ENCODE data around the gene TTC22. TPM values are rescaled to one million over a fixed set of nuclear protein-coding genes. Genes with fewer than 3 reads are reported as not detected.
A peak's percentile ranks its signal among the peaks of the same experiment; 100 is the strongest.

TTC22 gene
- total and polyA plus RNA-seq, 2 donors from 2014 or later: 9.6 to 16.5 TPM

DNA sequence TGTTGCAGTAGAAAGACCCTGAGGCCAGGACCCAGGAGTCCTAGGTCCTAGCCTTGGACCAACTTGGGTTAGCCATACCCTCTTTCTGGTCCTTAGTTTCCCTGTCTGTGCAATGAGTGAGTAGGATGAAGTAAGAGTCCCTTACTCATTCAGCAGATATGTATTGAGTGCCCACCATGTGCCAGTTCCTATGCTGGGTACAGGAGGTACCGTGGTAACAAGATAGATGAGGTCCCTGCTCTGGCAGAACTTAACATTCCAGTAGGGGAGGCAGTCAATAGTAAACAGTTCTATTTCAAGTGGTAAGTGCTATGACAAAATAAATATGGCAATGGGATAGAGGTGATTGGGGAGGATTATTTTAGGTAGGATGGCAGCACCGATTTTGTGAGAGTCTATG, 18.5 kb downstream of the TTC22 start:
- DNase-seq (no peak), FAIRE-seq (no peak)
- intact Hi-C loops (cut with DNase I): no loop called here
- Histone ChIP-seq H3K36me3 (ENCODE audit: control insufficient read depth in 2 of 3, insufficient read depth in 3 of 3, low read length in 3 of 3) (peaks cover 0 to 10% (median 0%) of the 10 kb centered on the region in 3 donors), H3K4me3 (ENCODE audit: low read length in 3 of 3) (no peak overlapping the region), H3K9ac (ENCODE audit: low read length in 3 of 3) (no peak overlapping the region), H3K27ac (ENCODE audit: low read depth in 2 of 2, low read length in 2 of 2) (no peak overlapping the region), H3K27me3 (ENCODE audit: control insufficient read depth, insufficient read depth, low read length) (peaks cover 3% of the 10 kb centered on the region), H3K9me3 (ENCODE audit: control insufficient read depth in 2 of 3, insufficient read depth in 1 of 3, low read length in 3 of 3) (no peaks in the 10 kb centered on the region), H3K4me1 (ENCODE audit: control insufficient read depth in 2 of 3, insufficient read depth in 2 of 3, low read depth in 1 of 3, low read length in 3 of 3) (no peaks in the 10 kb centered on the region)
- TF ChIP-seq CTCF (IDR thresholded peaks at IDR 0.05; ENCODE audit: borderline replicate concordance, extremely low read depth, insufficient read depth): no peak

DNA sequence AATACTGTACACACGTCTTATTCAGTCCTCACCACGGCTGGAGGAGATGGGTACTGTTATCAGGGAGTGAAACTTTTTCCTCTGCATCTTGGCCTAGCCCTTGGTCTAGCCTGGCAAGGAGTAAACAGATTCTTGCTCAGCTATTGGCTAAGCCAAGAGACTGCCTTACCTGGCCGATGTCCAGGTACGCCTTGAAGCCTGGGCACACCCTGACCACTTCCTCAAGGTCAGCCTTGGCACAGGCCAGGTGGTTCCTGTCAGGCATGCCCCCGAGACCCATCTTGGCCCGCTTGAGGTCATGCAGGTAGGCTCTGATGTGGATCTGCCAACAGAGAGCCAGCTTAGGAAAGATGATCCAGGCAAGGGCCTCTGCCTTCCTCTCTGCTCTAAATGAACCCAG, 19.0 kb downstream of the TTC22 start:
- peaks cover 0 to 10% (median 0%) of the 10 kb centered on the region in 3 donors for H3K36me3 ChIP-seq (ENCODE audit: control insufficient read depth in 2 of 3, insufficient read depth in 3 of 3, low read length in 3 of 3)
- no peak overlapping the region for H3K9ac ChIP-seq (ENCODE audit: low read length in 3 of 3)
- H3K4me1 ChIP-seq (ENCODE audit: control insufficient read depth in 2 of 3, insufficient read depth in 2 of 3, low read depth in 1 of 3, low read length in 3 of 3): no peaks in the 10 kb centered on the region
- no peak overlapping the region for H3K4me3 ChIP-seq (ENCODE audit: low read length in 3 of 3)
- TF ChIP-seq CTCF (IDR thresholded peaks at IDR 0.05; ENCODE audit: borderline replicate concordance, extremely low read depth, insufficient read depth): no peak
- H3K27me3 ChIP-seq (ENCODE audit: control insufficient read depth, insufficient read depth, low read length): peaks cover 3% of the 10 kb centered on the region
- intact Hi-C loops (cut with DNase I): no loop called here
- H3K27ac ChIP-seq (ENCODE audit: low read depth in 2 of 2, low read length in 2 of 2): no peak overlapping the region
- no peaks in the 10 kb centered on the region for H3K9me3 ChIP-seq (ENCODE audit: control insufficient read depth in 2 of 3, insufficient read depth in 1 of 3, low read length in 3 of 3)
- FAIRE-seq: no peak
- no peak for DNase-seq

DNA sequence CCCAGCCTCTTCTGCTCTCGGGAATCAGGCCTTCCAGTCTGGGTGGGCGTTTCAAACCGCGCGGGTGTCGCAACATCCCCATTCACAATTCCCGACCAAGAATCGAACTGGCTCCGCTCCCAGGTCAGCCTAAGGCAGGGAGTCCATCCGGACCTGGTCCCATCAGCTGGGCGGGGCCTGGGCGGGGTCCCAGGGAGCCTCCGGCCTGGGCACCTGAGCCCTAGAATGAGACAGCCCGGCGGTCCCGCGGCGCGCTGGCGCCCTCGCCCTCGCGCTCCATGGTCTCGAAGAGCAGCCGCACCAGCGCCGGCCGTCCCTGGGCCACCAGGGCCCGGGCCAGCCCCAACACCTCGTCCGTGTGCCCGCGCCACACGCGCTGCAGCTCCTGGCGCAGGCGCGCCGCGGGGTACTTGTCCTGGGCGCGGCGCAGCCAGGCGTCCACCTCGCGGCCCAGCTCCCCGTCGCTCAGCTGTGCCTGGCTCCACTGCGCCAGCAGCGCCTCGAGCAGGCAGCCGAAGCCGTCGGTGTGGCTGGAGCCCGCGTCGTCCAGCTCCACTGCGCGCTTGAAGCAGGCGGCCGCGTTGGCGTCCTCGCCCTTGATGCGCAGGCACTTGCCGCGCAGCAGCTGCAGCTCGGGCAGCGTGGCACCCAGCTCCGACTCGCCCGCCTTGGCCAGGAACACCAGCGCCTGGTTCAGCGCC, 19.9 kb downstream of the TTC22 start:
- no peak overlapping the region for H3K9ac ChIP-seq (ENCODE audit: low read length in 3 of 3)
- peak in 4 of 5 donors; percentile 69 to 79 (median 73) for DNase-seq
- no peak for TF ChIP-seq CTCF (IDR thresholded peaks at IDR 0.05; ENCODE audit: borderline replicate concordance, extremely low read depth, insufficient read depth)

More for the DNA sequence above, 19.9 kb downstream of the TTC22 start:
- Histone ChIP-seq H3K9me3 (ENCODE audit: control insufficient read depth in 2 of 3, insufficient read depth in 1 of 3, low read length in 3 of 3) (no peaks in the 10 kb centered on the region), H3K36me3 (ENCODE audit: control insufficient read depth in 2 of 3, insufficient read depth in 3 of 3, low read length in 3 of 3) (peaks cover 0 to 10% (median 0%) of the 10 kb centered on the region in 3 donors), H3K27ac (ENCODE audit: low read depth in 2 of 2, low read length in 2 of 2) (no peak overlapping the region), H3K4me1 (ENCODE audit: control insufficient read depth in 2 of 3, insufficient read depth in 2 of 3, low read depth in 1 of 3, low read length in 3 of 3) (no peaks in the 10 kb centered on the region), H3K4me3 (ENCODE audit: low read length in 3 of 3) (no peak overlapping the region), H3K27me3 (ENCODE audit: control insufficient read depth, insufficient read depth, low read length) (peaks cover 3% of the 10 kb centered on the region)
- FAIRE-seq: no peak
- intact Hi-C loops (cut with DNase I): no loop called here

Data from kidney (tissue), 14 donors.